DOHH2 (cell line): Measurements from ENCODE around the gene CDH2.

Experiments used
- EZH2phosphoT487 ChIP-seq: fragments of 200-600 bp; sonication (generic); IDR thresholded peaks from 2 replicates; pipeline ENCODE4 v1.6.1; 2017; ENCODE audit warnings: borderline replicate concordance, mild to moderate bottlenecking, antibody characterized with exemption, low read length, moderate library complexity, mixed read lengths
- TF ChIP-seq, protein P1 (sequence below): fragments of 200-600 bp; sonication (generic); IDR thresholded peaks from one replicate; pipeline ENCODE4 v1.5.1; 2014; ENCODE audit warnings: antibody characterized with exemption, mild to moderate bottlenecking, low read depth, low read length; ENCODE audit not compliant: poor library complexity, severe bottlenecking

DNA sequence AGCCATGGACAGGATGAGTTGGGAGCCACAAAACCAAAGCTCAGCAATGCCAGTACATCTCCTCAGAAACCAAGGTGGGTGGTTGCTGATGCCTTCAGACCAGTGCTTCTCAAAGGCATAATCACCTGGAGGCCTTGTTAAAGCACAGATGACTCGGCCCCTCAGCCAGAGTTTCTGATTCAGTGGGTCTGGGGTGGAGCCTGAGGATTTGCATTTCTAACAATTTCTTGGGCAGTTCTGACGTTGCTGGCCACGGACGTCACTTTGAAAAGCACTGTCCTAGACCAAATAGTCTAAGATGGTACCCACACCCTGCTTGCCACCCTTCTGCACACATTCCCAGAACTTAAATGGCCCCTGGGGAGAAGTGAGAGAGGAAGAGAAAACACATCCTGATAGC lies 24.1 kb upstream of the CDH2 start:
- TF ChIP-seq, protein P1, sequence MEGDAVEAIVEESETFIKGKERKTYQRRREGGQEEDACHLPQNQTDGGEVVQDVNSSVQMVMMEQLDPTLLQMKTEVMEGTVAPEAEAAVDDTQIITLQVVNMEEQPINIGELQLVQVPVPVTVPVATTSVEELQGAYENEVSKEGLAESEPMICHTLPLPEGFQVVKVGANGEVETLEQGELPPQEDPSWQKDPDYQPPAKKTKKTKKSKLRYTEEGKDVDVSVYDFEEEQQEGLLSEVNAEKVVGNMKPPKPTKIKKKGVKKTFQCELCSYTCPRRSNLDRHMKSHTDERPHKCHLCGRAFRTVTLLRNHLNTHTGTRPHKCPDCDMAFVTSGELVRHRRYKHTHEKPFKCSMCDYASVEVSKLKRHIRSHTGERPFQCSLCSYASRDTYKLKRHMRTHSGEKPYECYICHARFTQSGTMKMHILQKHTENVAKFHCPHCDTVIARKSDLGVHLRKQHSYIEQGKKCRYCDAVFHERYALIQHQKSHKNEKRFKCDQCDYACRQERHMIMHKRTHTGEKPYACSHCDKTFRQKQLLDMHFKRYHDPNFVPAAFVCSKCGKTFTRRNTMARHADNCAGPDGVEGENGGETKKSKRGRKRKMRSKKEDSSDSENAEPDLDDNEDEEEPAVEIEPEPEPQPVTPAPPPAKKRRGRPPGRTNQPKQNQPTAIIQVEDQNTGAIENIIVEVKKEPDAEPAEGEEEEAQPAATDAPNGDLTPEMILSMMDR: no peak
- TF ChIP-seq EZH2phosphoT487: no peak
